ENCODE measurements around the gene GLYR1. TPM values are rescaled to one million over a fixed set of nuclear protein-coding genes. Genes with fewer than 3 reads are reported as not detected.

The GLYR1 gene
- total and polyA plus RNA-seq, 9 of the 15 experiments (the other 6 are each of a cell fraction or from before 2014, with no cell fraction given): 6.7 to 99.2 (median 60.2) TPM

DNA sequence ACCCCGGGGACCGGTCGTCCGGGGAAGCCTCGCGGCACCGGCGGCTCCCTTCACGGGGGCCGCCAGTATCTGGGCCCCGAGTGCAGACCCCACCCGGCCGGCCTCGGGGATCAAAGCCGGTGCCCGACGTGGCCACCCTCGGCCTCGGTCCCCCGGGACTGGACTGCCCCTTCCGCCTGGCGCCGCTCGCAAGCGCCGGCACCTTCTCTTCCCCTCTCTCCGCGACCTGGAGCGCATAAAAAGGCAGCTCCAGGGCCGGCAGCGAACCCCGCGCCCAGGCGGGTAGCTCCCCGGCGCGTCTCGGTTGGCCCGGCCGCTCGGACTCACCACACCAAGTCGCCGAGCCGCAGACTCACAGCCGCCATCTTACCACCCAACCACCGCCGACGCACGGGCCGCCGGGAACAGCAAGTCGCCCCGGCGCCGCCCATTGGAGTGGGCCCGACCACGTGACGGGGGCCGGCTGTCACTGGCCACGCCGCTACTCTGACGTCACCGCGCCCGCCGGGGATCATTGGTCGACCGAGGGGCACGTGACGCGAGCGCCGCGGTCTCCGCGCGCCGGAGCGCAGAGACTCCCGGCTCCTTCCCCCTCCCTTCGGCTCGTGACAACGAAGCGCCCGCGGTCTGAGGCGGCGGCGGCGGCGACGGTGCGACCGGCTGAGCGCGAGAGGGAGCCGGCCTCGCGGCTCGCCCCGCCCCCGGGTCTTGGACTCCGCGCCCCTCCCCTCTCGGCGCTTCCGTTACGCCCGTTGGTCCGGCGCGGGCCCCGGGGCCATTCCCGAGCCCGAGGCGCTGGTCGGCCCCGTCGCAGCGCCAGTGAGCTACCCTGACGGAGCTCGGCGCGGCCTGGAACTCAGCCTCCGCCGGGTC lies at the start of gene GLYR1, which contains the start of gene UBN1 (continued):
- TF ChIP-seq, protein P1, sequence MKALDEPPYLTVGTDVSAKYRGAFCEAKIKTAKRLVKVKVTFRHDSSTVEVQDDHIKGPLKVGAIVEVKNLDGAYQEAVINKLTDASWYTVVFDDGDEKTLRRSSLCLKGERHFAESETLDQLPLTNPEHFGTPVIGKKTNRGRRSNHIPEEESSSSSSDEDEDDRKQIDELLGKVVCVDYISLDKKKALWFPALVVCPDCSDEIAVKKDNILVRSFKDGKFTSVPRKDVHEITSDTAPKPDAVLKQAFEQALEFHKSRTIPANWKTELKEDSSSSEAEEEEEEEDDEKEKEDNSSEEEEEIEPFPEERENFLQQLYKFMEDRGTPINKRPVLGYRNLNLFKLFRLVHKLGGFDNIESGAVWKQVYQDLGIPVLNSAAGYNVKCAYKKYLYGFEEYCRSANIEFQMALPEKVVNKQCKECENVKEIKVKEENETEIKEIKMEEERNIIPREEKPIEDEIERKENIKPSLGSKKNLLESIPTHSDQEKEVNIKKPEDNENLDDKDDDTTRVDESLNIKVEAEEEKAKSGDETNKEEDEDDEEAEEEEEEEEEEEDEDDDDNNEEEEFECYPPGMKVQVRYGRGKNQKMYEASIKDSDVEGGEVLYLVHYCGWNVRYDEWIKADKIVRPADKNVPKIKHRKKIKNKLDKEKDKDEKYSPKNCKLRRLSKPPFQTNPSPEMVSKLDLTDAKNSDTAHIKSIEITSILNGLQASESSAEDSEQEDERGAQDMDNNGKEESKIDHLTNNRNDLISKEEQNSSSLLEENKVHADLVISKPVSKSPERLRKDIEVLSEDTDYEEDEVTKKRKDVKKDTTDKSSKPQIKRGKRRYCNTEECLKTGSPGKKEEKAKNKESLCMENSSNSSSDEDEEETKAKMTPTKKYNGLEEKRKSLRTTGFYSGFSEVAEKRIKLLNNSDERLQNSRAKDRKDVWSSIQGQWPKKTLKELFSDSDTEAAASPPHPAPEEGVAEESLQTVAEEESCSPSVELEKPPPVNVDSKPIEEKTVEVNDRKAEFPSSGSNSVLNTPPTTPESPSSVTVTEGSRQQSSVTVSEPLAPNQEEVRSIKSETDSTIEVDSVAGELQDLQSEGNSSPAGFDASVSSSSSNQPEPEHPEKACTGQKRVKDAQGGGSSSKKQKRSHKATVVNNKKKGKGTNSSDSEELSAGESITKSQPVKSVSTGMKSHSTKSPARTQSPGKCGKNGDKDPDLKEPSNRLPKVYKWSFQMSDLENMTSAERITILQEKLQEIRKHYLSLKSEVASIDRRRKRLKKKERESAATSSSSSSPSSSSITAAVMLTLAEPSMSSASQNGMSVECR (CRISPR knock-in tag; IDR thresholded peaks at IDR 0.05): peak; percentile 87
- no peak for TF ChIP-seq SMARCA5 (IDR thresholded peaks at IDR 0.05)
- TF ChIP-seq, protein P2, sequence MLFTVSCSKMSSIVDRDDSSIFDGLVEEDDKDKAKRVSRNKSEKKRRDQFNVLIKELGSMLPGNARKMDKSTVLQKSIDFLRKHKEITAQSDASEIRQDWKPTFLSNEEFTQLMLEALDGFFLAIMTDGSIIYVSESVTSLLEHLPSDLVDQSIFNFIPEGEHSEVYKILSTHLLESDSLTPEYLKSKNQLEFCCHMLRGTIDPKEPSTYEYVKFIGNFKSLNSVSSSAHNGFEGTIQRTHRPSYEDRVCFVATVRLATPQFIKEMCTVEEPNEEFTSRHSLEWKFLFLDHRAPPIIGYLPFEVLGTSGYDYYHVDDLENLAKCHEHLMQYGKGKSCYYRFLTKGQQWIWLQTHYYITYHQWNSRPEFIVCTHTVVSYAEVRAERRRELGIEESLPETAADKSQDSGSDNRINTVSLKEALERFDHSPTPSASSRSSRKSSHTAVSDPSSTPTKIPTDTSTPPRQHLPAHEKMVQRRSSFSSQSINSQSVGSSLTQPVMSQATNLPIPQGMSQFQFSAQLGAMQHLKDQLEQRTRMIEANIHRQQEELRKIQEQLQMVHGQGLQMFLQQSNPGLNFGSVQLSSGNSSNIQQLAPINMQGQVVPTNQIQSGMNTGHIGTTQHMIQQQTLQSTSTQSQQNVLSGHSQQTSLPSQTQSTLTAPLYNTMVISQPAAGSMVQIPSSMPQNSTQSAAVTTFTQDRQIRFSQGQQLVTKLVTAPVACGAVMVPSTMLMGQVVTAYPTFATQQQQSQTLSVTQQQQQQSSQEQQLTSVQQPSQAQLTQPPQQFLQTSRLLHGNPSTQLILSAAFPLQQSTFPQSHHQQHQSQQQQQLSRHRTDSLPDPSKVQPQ (CRISPR knock-in tag; IDR thresholded peaks at IDR 0.05; ENCODE audit: borderline replicate concordance): no peak
- no peak for TF ChIP-seq HDGF (IDR thresholded peaks at IDR 0.05)
- no peak for TF ChIP-seq ADNP (tag; IDR thresholded peaks at IDR 0.05)
- TF ChIP-seq, protein P3, sequence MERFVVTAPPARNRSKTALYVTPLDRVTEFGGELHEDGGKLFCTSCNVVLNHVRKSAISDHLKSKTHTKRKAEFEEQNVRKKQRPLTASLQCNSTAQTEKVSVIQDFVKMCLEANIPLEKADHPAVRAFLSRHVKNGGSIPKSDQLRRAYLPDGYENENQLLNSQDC (CRISPR knock-in tag; IDR thresholded peaks at IDR 0.05): 0 out of 2 replicates have a peak, but pooled peaks have one; percentile 27
- TF ChIP-seq MCM3 (IDR thresholded peaks at IDR 0.05): no peak
- TF ChIP-seq, protein P4, sequence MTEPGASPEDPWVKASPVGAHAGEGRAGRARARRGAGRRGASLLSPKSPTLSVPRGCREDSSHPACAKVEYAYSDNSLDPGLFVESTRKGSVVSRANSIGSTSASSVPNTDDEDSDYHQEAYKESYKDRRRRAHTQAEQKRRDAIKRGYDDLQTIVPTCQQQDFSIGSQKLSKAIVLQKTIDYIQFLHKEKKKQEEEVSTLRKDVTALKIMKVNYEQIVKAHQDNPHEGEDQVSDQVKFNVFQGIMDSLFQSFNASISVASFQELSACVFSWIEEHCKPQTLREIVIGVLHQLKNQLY (CRISPR knock-in tag; conservative IDR thresholded peaks at IDR 0.05): no peak
- no peak for TF ChIP-seq ZNF384 (IDR thresholded peaks at IDR 0.05; ENCODE audit: low read depth, low read length)
- TF ChIP-seq ILF3 (IDR thresholded peaks at IDR 0.05; ENCODE audit: borderline replicate concordance): peak; percentile 51; the same call in 1 of the 2 replicates
- TF ChIP-seq ZNF644 (tag; IDR thresholded peaks at IDR 0.05; ENCODE audit: low read depth): no peak
- TF ChIP-seq HSF4 (CRISPR knock-in tag; IDR thresholded peaks at IDR 0.05; ENCODE audit: borderline replicate concordance): no peak
- TF ChIP-seq, protein P5, sequence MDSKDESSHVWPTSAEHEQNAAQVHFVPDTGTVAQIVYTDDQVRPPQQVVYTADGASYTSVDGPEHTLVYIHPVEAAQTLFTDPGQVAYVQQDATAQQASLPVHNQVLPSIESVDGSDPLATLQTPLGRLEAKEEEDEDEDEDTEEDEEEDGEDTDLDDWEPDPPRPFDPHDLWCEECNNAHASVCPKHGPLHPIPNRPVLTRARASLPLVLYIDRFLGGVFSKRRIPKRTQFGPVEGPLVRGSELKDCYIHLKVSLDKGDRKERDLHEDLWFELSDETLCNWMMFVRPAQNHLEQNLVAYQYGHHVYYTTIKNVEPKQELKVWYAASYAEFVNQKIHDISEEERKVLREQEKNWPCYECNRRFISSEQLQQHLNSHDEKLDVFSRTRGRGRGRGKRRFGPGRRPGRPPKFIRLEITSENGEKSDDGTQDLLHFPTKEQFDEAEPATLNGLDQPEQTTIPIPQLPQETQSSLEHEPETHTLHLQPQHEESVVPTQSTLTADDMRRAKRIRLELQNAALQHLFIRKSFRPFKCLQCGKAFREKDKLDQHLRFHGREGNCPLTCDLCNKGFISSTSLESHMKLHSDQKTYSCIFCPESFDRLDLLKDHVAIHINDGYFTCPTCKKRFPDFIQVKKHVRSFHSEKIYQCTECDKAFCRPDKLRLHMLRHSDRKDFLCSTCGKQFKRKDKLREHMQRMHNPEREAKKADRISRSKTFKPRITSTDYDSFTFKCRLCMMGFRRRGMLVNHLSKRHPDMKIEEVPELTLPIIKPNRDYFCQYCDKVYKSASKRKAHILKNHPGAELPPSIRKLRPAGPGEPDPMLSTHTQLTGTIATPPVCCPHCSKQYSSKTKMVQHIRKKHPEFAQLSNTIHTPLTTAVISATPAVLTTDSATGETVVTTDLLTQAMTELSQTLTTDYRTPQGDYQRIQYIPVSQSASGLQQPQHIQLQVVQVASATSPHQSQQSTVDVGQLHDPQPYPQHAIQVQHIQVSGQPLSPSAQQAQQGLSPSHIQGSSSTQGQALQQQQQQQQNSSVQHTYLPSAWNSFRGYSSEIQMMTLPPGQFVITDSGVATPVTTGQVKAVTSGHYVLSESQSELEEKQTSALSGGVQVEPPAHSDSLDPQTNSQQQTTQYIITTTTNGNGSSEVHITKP (IDR thresholded peaks at IDR 0.05; ENCODE audit: partially characterized antibody): peak; percentile 7

Data from K562 (cell line).